Ovary (tissue), 3 donors: Measurements from ENCODE around the gene SMC1B.

ENCODE experiments used
- POLR2A ChIP-seq: fragments of 450-650 bp; IDR thresholded peaks from one replicate; pipeline ENCODE4 v1.6.1; 2017; ENCODE audit warnings: antibody characterized with exemption, mild to moderate bottlenecking, moderate library complexity
- TF ChIP-seq, protein P1 (sequence below), 3 donors: fragments of 450-650 bp in 2 of 3; fragments of 200-600 bp in 1 of 3; IDR thresholded peaks; one replicate each; pipeline versions ENCODE4 v1.5.1 to v1.8.0; 2016 to 2022; ENCODE audit warnings: antibody characterized with exemption in 3 of 3, mild to moderate bottlenecking in 1 of 3
- donor health status: DM: no; HTN: no; CAD: no.

DNA sequence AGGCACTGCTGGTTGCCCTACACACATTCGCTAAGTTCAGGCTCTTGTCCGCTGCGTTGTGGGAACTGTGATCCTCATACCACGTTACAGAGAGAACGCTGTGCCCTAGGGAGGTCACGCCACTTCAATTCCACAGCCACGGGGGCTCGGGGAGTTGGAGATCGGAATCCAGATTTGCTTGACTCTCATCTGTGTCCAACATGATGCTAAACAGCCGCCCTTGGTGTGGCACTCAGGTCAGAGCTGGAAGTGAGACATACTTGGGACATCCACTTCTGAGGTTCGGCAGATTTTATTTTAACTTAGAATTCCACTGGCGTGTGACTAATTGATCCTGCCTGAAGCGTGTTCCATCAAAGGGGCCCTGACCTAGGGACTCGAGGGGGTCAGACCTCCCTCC lies 41.8 kb upstream of the SMC1B start:
- TF ChIP-seq, protein P1, sequence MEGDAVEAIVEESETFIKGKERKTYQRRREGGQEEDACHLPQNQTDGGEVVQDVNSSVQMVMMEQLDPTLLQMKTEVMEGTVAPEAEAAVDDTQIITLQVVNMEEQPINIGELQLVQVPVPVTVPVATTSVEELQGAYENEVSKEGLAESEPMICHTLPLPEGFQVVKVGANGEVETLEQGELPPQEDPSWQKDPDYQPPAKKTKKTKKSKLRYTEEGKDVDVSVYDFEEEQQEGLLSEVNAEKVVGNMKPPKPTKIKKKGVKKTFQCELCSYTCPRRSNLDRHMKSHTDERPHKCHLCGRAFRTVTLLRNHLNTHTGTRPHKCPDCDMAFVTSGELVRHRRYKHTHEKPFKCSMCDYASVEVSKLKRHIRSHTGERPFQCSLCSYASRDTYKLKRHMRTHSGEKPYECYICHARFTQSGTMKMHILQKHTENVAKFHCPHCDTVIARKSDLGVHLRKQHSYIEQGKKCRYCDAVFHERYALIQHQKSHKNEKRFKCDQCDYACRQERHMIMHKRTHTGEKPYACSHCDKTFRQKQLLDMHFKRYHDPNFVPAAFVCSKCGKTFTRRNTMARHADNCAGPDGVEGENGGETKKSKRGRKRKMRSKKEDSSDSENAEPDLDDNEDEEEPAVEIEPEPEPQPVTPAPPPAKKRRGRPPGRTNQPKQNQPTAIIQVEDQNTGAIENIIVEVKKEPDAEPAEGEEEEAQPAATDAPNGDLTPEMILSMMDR (IDR thresholded peaks at IDR 0.05), result no peak
- no peak for TF ChIP-seq POLR2A
